Measurements from ENCODE around the gene SLC25A11.

The SLC25A11 gene

DNA sequence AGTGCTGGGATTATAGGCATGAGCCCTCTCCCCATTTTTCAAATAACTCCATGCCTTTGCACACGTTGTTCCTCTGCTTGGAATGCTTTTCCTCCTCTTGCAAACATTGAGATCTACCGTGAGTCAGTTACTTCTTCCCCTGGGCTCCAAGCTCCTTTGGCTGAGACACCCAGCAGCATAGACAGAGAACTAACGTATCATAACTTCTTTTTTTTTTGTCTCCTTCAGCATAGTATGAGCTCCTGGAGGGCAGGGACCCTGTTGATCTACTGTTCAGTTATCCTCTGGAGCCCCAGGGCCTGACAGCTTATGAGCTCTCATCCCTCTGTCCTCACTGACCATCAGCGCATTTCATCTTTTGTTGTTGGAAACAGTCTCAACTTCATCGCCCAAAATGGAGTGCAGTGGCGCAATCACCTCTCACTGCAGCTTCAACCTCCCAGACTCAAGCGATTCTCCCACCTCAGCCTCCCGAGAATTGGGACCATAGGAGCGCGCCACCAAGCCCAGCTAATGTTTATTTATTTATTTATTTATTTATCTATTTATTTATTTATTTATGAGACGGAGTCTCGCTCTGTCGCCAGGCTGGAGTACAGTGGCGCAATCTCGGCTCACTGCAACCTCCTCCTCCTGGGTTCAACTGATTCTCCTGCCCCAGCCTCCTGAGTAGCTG, 25.6 kb upstream of the SLC25A11 start:
- no peak for DNase-seq

- no peak for DNase-seq
Observed at GRCh38 chr17:4960279-4960922, 20.6 kb upstream of the SLC25A11 start.

DNA sequence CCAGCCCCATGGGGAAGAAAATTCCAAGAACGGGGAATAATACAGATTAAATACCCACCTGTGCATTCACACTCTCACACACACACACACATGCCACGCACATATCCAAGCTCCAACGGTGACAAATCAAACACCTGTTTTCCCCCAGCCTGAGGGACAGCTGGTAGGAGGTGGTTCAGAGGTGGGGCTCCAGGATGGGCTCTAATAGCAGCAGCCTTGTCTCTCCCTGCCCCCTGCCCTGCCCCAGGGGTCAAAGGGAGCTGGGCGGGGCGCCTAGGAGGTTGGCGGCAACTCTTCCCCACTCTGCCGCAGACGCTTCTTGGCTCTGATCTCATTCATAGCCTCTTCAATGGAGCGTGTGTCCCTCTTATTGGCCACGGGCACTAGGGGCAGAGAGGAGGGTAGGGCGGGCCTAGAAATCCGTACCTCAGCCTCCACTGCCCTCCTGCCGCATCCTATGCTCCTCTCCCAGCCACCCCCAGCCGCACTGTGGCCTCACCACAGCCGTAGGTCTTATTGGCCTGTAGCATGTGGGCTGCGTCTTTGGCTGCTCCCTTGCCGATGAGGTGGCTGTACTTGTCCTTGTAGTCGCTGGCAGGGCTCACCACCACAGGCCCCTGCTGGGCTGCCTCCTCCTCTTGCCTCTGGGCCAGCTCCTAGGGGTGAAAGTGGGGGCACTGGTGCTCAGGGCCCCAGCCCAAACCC, 19.6 kb upstream of the SLC25A11 start:
- no peak for DNase-seq

DNA sequence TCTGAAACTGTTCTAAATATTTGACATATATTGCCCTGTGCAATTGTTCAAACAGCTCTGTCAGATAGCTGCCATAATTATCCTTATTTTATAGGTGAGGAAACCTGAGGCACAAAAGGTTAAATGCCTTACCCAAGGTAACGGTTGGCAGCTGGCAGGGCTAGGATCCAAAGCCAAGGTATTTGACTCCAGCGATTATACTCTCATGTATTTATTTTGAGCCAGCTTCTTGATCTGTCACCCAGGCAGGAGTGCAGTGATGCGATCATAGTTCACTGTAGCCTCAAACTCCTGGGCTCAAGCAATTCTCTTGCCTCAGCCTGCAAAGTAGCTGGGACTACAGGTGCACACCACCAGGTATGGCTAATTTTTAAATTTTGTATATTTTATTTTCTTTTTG, 18.3 kb upstream of the SLC25A11 start:
- no peak for DNase-seq

DNA sequence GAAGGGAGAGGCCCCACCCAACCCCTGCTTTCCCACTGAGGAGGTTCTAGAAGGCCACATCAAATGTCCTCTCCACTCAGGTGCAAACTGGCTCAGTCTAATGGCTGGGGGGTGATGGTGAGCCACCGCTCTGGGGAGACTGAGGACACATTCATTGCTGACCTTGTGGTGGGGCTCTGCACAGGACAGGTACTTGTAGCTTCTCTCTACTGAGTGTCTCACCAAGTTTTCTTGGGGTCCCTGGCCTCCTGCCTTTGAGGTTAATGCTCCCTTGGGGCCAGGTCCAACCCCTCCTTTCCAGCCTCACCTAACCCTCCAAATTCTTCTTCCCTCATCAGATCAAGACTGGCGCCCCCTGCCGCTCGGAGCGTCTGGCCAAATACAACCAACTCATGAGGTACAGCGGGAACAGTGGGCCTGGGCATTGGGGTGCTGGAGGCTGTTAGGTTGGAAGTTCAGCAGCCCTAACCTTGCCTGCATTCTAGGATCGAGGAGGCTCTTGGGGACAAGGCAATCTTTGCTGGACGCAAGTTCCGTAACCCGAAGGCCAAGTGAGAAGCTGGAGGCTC, 16.7 kb upstream of the SLC25A11 start:
- peak; percentile 37 for DNase-seq

DNA sequence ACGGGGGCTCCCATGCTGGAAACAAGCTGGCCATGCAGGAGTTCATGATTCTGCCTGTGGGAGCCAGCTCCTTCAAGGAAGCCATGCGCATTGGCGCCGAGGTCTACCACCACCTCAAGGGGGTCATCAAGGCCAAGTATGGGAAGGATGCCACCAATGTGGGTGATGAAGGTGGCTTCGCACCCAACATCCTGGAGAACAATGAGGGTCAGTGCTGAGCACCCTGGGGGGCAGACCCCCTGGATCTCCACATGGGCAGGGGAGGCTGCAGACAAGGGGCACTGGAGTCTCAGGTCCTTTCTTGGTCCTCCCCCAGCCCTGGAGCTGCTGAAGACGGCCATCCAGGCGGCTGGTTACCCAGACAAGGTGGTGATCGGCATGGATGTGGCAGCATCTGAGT, 15.2 kb upstream of the SLC25A11 start:
- DNase-seq = no peak

DNA sequence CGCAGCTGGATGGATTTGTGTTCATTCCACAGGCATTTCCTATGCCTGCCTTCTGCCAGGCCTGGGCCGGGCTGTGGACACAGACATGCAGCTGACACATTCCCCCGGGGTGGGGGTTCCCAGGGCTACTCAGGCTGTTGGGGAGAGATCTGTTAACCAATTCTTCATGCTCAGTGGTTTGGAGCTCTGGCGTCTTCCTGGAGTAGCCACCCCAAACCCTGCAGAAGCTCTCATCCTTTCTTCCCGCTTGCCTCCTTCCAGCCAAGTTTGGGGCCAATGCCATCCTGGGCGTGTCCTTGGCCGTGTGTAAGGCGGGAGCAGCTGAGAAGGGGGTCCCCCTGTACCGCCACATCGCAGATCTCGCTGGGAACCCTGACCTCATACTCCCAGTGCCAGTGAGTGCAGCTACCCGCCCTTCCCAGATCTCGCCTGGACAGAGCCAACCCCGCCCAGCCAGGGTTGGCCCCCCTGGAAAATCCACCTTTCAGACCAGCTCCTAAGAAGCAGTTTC, 13.7 kb upstream of the SLC25A11 start:
- DNase-seq = no peak

GRCh38 chr17:4951486-4951885, 11.6 kb upstream of the SLC25A11 start:
- no peak for DNase-seq

GRCh38 chr17:4950746-4951204, 10.9 kb upstream of the SLC25A11 start, which contains the start of gene ENO3:
Gene ENO3 (plus strand): TSS chr17:4951119. CDS start chr17:4951830, 711 bp downstream.
- no peak for DNase-seq

DNA sequence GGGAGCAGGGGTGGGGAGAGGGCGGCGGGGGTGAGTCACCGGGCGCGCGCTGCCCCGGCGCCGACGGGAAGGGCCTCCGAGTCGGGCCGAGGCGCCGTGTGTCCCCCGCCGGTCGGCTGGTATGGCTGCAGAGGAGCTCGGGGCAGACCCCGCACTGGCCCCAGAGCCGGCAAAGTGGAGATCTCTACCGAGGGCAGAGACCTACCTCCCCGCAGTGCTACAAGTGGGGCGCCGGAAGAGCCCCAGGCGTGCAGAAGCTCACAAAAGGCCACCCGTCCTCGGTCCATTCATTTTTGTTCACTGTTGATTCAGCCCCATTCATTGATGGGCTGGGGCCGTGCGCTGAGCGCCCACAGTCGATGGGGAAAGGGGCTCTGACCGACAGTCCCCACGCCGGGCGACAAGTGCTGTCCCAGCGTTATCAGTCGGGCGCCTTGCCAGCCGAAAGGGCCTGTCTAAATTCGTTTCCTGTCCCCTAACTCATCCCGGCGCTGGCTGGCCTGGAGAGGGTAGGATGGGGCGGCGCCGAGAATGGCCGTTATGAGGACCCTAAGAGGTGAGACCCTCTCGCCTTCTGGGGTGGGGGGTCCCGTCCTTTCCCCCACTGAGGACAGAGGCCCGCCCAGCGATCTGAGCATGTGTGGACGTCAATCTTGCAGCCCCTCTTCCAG, 10.4 kb upstream of the SLC25A11 start:
- DNase-seq = peak; percentile 28

GRCh38 chr17:4949321-4950074, 9.7 kb upstream of the SLC25A11 start:
- peak; percentile 86 for DNase-seq

- DNase-seq = peak; percentile 93
Observed at GRCh38 chr17:4948931-4949320, 9.1 kb upstream of the SLC25A11 start.

- peak; percentile 96 for DNase-seq
Observed at GRCh38 chr17:4948166-4948930, 8.5 kb upstream of the SLC25A11 start, which contains the start of gene PFN1. Gene PFN1 (minus strand): TSS chr17:4948530. CDS start chr17:4948394, 136 bp downstream.

GRCh38 chr17:4947411-4948165, 7.7 kb upstream of the SLC25A11 start:
- peak; percentile 85 for DNase-seq

- peak; percentile 50 for DNase-seq
Observed at GRCh38 chr17:4947010-4947410, 7.2 kb upstream of the SLC25A11 start.

DNA sequence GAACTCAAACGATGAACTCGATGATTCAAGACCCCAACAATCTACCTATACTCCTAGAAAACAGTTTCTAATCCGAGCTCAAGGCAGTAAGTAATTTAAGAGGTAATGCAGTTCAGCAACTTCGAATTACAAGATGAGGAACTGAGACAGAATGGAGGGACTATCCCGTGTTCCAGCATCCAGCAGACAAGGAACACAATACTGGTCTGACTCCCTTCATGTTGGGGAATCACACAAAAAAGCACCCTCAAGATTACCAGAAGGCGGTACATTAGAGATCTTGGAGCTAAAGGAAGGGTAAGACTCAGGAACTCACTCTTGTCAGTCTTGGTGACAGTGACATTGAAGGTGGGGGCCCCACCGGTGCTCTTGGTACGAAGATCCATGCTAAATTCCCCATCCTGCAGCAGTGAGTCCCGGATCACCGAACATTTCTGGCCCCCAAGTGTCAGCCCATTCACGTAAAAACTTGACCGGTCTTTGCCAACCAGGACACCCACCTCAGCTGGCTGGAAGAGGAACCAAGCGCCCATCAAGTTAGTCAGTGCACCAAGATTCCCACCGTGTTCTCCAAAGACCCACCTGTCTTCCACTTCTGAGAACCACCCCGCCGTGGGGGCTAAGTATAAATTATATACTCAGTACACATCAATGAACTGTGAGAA, 6.6 kb upstream of the SLC25A11 start:
- peak; percentile 73 for DNase-seq

DNA sequence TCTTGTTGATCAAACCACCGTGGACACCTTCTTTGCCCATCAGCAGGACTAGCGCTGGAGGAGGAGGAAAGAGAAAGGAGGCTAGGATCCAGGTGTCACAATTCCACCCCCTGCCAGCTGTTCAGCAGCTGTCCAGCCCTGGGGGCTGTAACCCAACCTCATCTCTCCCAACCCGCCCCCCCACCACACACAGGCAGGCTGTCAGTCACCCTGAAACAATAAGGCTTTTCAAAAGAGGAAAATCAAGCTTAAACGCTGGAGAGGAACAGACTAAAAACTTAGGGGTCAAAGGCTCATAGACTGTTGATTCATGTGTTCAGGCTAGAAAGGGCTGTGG, 6.1 kb upstream of the SLC25A11 start:
- DNase-seq = no peak

DNA sequence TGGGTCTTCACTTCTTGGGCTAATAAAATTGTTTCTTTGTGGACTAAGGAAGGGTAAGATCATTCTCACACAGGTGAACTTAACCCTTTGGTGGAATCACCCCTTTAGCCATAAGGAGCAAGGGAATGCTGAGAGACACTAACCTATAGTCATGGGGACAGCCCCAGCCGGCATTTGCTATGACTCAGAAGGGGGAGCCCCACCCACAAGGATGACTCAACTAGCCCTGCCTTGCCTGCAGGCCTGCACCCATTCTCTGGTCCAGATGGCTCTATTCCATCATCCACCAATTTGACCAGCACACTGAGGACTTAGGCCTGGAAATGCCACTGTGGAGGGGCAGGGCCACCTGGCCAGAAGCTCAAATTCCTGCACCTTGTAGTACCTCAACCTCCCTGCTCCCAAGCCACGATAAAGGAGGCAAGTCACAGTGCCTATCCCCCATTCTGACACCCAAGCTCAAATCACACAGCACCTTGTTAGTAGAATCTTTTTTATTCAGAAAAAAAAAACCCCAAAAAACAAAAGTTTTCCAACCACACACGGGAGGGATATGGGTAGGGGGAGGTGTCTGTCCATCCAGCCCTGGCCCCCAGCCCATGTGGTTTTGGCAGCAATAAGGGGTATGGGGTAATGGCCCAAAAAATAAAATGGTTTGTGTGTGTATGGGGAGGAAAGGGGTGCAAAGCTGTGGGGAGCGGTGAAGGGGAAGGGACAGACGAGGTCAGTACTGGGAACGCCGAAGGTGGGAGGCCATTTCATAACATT, 5.5 kb upstream of the SLC25A11 start:
- DNase-seq = peak; percentile 94

- DNase-seq = no peak
Observed at GRCh38 chr17:4944554-4945175, 4.8 kb upstream of the SLC25A11 start.

Data from suppressor macrophage treated with lipopolysaccharide for 4 hours (primary cell).